Endothelial cell of umbilical vein (primary cell): ENCODE results near the gene OSBPL6. TPM values are rescaled to one million over a fixed set of nuclear protein-coding genes. Genes with fewer than 3 reads are reported as not detected.

Experiments
- BruUV-seq: library from RNA; stranded (reverse); fragments of 400-500 nt; replicated peaks from 2 replicates; lab custom pipeline; 2021; lab: Mats Ljungman, UMichigan
- CTCF ChIA-PET: fragments of 300-600, 350-600 bp; sonication (Branson Sonifier 250); formaldehyde crosslinking; loops from one replicate; lab custom pipeline; 2021; ENCODE audit warnings: antibody characterized with exemption, inconsistent platforms; lab: Charles Lee
- POLR2A ChIA-PET: fragments of 300-600, 350-600 bp; sonication (Branson Sonifier 250); formaldehyde crosslinking; loops from one replicate; lab custom pipeline; 2021; ENCODE audit warnings: antibody characterized with exemption, inconsistent platforms; lab: Charles Lee
- DNase-seq: peaks from one replicate; pipeline ENCODE4 v3.0.0-alpha.2; 2011; ENCODE audit warnings: low read depth, low spot score
- FAIRE-seq: peaks from 2 replicates; lab custom pipeline; 2011; peaks lifted over from hg19 to GRCh38; lab: Jason Lieb, UNC
- H2AFZ ChIP-seq: 2 replicates; pipeline ENCODE4 v1.6.0; 2012; ENCODE audit warnings: low read depth, low read length, control low read depth, inconsistent platforms
- H3K27ac ChIP-seq: 2 replicates; pipeline ENCODE4 v1.5.1; 2011; ENCODE audit warnings: low read depth, mild to moderate bottlenecking, control low read depth, low read length, moderate library complexity; ENCODE audit not compliant: insufficient read depth
- H3K27me3 ChIP-seq, 2 experiments: 2 replicates each; pipeline versions ENCODE4 v1.6.0 to v1.6.1; 2011; ENCODE audit warnings: low read length in 2 of 2, mixed read lengths in 1 of 2; ENCODE audit not compliant: control insufficient read depth in 2 of 2, insufficient read depth in 2 of 2
- H3K36me3 ChIP-seq, 2 experiments: 2 replicates in 1 of 2; 3 replicates in 1 of 2; pipeline ENCODE4 v1.5.1; 2011; ENCODE audit warnings: low read length in 2 of 2, mild to moderate bottlenecking in 1 of 2, moderate library complexity in 1 of 2; ENCODE audit not compliant: control insufficient read depth in 2 of 2, insufficient read depth in 2 of 2; ENCODE audit errors: extremely low read depth in 1 of 2
- H3K4me1 ChIP-seq: 3 replicates; pipeline ENCODE4 v1.5.1; 2011; ENCODE audit warnings: mild to moderate bottlenecking, low read length; ENCODE audit not compliant: control insufficient read depth, insufficient read depth; ENCODE audit errors: extremely low read depth
- H3K4me2 ChIP-seq: 2 replicates; pipeline ENCODE4 v1.6.1; 2011; ENCODE audit warnings: low read length, control low read depth, mixed read lengths; ENCODE audit not compliant: insufficient read depth
- H3K4me3 ChIP-seq, 3 experiments: fragments of 200-600 bp in 1 of 3; sonication (generic), shearing (Covaris generic) in 1 of 3; replicated peaks in 1 of 3; 2 replicates each; pipeline ENCODE4 v1.5.1; 2011 to 2016; ENCODE audit warnings: control low read depth in 3 of 3, low read length in 3 of 3, mild to moderate bottlenecking in 2 of 3, inconsistent platforms in 1 of 3, low read depth in 1 of 3, moderate library complexity in 1 of 3; ENCODE audit not compliant: insufficient read depth in 1 of 3
- H3K79me2 ChIP-seq: 2 replicates; pipeline ENCODE4 v1.6.0; 2012; ENCODE audit warnings: low read length, inconsistent platforms; ENCODE audit not compliant: control insufficient read depth, insufficient read depth
- H3K9ac ChIP-seq: replicated peaks from 2 replicates; pipeline ENCODE3; 2011; ENCODE audit warnings: low read length, control low read depth; ENCODE audit not compliant: insufficient read depth; ENCODE audit errors: extremely low read depth
- H3K9me1 ChIP-seq: replicated peaks from 3 replicates; pipeline ENCODE4 v1.6.0; 2011; ENCODE audit warnings: mild to moderate bottlenecking, low read length; ENCODE audit not compliant: control insufficient read depth, insufficient read depth; ENCODE audit errors: extremely low read depth
- H3K9me3 ChIP-seq: replicated peaks from 2 replicates; pipeline ENCODE4 v1.5.1; 2012; ENCODE audit warnings: low read length, inconsistent platforms; ENCODE audit not compliant: control insufficient read depth, insufficient read depth
- H4K20me1 ChIP-seq: replicated peaks from 2 replicates; pipeline ENCODE3; 2011; ENCODE audit warnings: mild to moderate bottlenecking, low read length; ENCODE audit not compliant: control insufficient read depth, insufficient read depth; ENCODE audit errors: extremely low read depth
- EZH2 ChIP-seq: IDR thresholded peaks from 2 replicates; pipeline ENCODE4 v1.6.1; 2012; ENCODE audit warnings: borderline replicate concordance, low read depth, mild to moderate bottlenecking, moderate library complexity, low read length, inconsistent platforms; ENCODE audit not compliant: severe bottlenecking
- FOS ChIP-seq: IDR thresholded peaks from 2 replicates; pipeline ENCODE4 v1.6.1; 2011; ENCODE audit warnings: mild to moderate bottlenecking, low read length, moderate library complexity, borderline replicate concordance; ENCODE audit not compliant: insufficient read depth
- GATA2 ChIP-seq: IDR thresholded peaks from 2 replicates; pipeline ENCODE4 v1.7.0; 2011; ENCODE audit warnings: low read depth, mild to moderate bottlenecking, moderate library complexity, mixed read lengths, low read length; ENCODE audit not compliant: insufficient read length, insufficient read depth
- JUN ChIP-seq: IDR thresholded peaks from 2 replicates; pipeline ENCODE4 v1.6.1; 2011; ENCODE audit warnings: borderline replicate concordance, low read depth; ENCODE audit not compliant: insufficient read length, insufficient read depth
- MYC ChIP-seq: IDR thresholded peaks from one replicate; pipeline ENCODE4 v1.6.1; 2011; ENCODE audit warnings: mild to moderate bottlenecking, low read depth, low read length
- POLR2A ChIP-seq: IDR thresholded peaks from 2 replicates; pipeline ENCODE4 v1.6.1; 2012; ENCODE audit warnings: low read depth, mild to moderate bottlenecking, control low read depth, low read length
- POLR2AphosphoS5 ChIP-seq: IDR thresholded peaks from 2 replicates; pipeline ENCODE4 v1.6.1; 2012; ENCODE audit warnings: low read depth, mild to moderate bottlenecking, control low read depth, low read length, moderate library complexity; ENCODE audit not compliant: insufficient read depth
- dilution Hi-C: fragments of 300-500 bp; cut with MboI; formaldehyde crosslinking; loops from one replicate; pipeline ENCODE4 v1.15.0; 2019; ENCODE audit warnings: low sequenced_read_pairs; ENCODE audit not compliant: extremely low pct_ligation_motif_present
- intact Hi-C: fragments of 100-400 bp; cut with micrococcal nuclease; formaldehyde crosslinking; loops from one replicate; pipeline ENCODE4 v1.10.0; 2022
- polyA plus RNA-seq, 4 experiments: library from polyadenylated mRNA; depleted of rRNA in 3 of 4; stranded (reverse) in 3 of 4; unstranded in 1 of 4; fragments of >200 nt; gene quantifications; 2 replicates each; pipeline versions ENCODE4 v1.2.1 to v1.2.3, GENCODE V29; 2011 to 2012; ENCODE audit warnings: missing spikeins in 1 of 4
- total RNA-seq: library from RNA; stranded (reverse); gene quantifications from 2 replicates; pipeline ENCODE4 v1.2.3, GENCODE V29; 2021
- TF ChIP-seq, protein P1 (sequence below): IDR thresholded peaks from 2 replicates; pipeline ENCODE4 v1.6.1; 2011; ENCODE audit not compliant: insufficient read depth, insufficient read length
- TF ChIP-seq, protein P2 (sequence below), 2 donors: IDR thresholded peaks; 1 replicate in 1 of 2; 2 replicates in 1 of 2; pipeline ENCODE4 v1.5.1; 2011; ENCODE audit warnings: low read length in 2 of 2, mild to moderate bottlenecking in 2 of 2, moderate library complexity in 2 of 2, control low read depth in 1 of 2, inconsistent platforms in 1 of 2, low read depth in 1 of 2; ENCODE audit not compliant: insufficient read depth in 1 of 2; ENCODE audit errors: extremely low read depth in 1 of 2

The OSBPL6 gene
- total and polyA plus RNA-seq, 2 donors (not counting 3 experiments of a cell fraction or from before 2014, with no cell fraction given), result 1.5 to 2.3 TPM

DNA sequence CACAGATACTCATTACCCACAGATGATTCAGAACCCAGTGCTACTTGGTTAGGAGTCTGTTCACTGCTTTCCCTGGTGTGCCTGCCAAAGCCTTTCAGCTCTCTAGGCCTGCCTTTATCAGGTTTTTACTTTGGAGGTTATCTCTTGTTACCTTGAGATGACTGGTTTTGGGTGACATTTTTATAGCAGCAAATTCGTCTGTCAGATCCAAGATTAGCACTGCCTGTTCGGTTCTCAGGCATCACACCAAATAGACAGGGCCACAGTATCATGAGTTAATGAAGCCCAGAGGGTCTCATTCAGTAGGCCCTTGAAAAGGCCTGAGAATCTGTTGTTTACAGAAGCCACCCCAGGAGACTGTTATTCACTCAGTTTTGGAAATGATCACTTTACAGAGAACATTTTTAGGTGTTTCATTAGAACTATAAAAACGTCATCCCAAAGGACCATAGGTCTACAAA is 121.2 kb downstream of the OSBPL6 start:
- Histone ChIP-seq H3K27me3 (no peaks in the 10 kb centered on the region), H3K9me3 (no peaks in the 10 kb centered on the region), H3K27ac (no peak overlapping the region), H3K79me2 (no peaks in the 10 kb centered on the region), H3K9me1 (no peaks in the 10 kb centered on the region), H4K20me1 (no peaks in the 10 kb centered on the region), H3K4me1 (no peaks in the 10 kb centered on the region), H3K9ac (no peak overlapping the region), H2AFZ (no peak overlapping the region), H3K4me2 (no peak overlapping the region), H3K36me3 (no peaks in the 10 kb centered on the region), H3K4me3 (no peak overlapping the region)
- POLR2A ChIA-PET, result no interaction called here
- intact Hi-C loops (no loop called here), dilution Hi-C loops (no loop called here)
- BruUV-seq, result no TSS peak
- TF ChIP-seq POLR2A, result no peak
- no peak for TF ChIP-seq EZH2
- TF ChIP-seq POLR2AphosphoS5, result no peak
- TF ChIP-seq MYC, result no peak
- TF ChIP-seq, protein P1, sequence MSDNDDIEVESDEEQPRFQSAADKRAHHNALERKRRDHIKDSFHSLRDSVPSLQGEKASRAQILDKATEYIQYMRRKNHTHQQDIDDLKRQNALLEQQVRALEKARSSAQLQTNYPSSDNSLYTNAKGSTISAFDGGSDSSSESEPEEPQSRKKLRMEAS, result no peak
- TF ChIP-seq, protein P2, sequence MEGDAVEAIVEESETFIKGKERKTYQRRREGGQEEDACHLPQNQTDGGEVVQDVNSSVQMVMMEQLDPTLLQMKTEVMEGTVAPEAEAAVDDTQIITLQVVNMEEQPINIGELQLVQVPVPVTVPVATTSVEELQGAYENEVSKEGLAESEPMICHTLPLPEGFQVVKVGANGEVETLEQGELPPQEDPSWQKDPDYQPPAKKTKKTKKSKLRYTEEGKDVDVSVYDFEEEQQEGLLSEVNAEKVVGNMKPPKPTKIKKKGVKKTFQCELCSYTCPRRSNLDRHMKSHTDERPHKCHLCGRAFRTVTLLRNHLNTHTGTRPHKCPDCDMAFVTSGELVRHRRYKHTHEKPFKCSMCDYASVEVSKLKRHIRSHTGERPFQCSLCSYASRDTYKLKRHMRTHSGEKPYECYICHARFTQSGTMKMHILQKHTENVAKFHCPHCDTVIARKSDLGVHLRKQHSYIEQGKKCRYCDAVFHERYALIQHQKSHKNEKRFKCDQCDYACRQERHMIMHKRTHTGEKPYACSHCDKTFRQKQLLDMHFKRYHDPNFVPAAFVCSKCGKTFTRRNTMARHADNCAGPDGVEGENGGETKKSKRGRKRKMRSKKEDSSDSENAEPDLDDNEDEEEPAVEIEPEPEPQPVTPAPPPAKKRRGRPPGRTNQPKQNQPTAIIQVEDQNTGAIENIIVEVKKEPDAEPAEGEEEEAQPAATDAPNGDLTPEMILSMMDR (IDR thresholded peaks at IDR 0.05; ENCODE audit: extremely low read depth in 1 of 2, insufficient read depth in 1 of 2, low read depth in 1 of 2, low read length in 2 of 2), result no peak
- TF ChIP-seq GATA2, result no peak
- no peak for TF ChIP-seq FOS
- no peak for TF ChIP-seq JUN
- DNase-seq (no peak), FAIRE-seq (no peak)
- CTCF ChIA-PET, result interaction anchor here (1.1 to 2.2 kb wide), 2 partner anchors 10 to 99 kb away, joined by 3 to 8 read pairs; no protein-coding TSS in a partner anchor
